Testis (tissue), 3 donors: ENCODE measurements around the gene PDRG1. TPM values are rescaled to one million over a fixed set of nuclear protein-coding genes. Genes with fewer than 3 reads are reported as not detected.
A peak's percentile ranks its signal among the peaks of the same experiment; 100 is the strongest.

Source experiments
- DNase-seq: peaks from one replicate; pipeline ENCODE4 v3.0.0-alpha.2; 2019
- H3K27ac ChIP-seq, 2 donors: fragments of 200-600 bp; sonication (generic); one replicate each; pipeline ENCODE4 v1.5.1; 2019
- H3K27me3 ChIP-seq: fragments of 200-600 bp; sonication (generic); one replicate; pipeline ENCODE4 v1.5.1; 2019
- H3K36me3 ChIP-seq: fragments of 200-600 bp; sonication (generic); one replicate; pipeline ENCODE4 v1.5.1; 2017; ENCODE audit warnings: low read depth; ENCODE audit errors: missing control alignments
- H3K4me1 ChIP-seq: fragments of 200-600 bp; sonication (generic); one replicate; pipeline ENCODE4 v1.5.1; 2019
- H3K4me3 ChIP-seq, 2 donors: fragments of 200-600 bp; sonication (generic); one replicate each; pipeline ENCODE4 v1.5.1; 2017 to 2019
- H3K9me3 ChIP-seq: fragments of 200-600 bp; sonication (generic); one replicate; pipeline ENCODE4 v1.5.1; 2017
- POLR2A ChIP-seq: fragments of 450-650 bp; IDR thresholded peaks from one replicate; pipeline ENCODE4 v1.6.1; 2017; ENCODE audit warnings: antibody characterized with exemption, mild to moderate bottlenecking, moderate library complexity
- WGBS, 2 donors: methylation state at CpG; one replicate each; pipeline ENCODE4 v1.1.5; 2018; 5-methylcytosine and 5-hydroxymethylcytosine counted together
- intact Hi-C: fragments of 100-400 bp; cut with DNase I; formaldehyde crosslinking; loops from one replicate; pipeline ENCODE4 v1.15.1; 2023; ENCODE audit warnings: low total_unique reads
- polyA plus RNA-seq: library from polyadenylated mRNA; stranded (reverse); fragments of 350-450 nt; fragmentation: Illumina TruSeq; extraction: RNeasy Lipid Tissue Mini Kit (QIAGEN cat#74804); gene quantifications from one replicate; pipeline ENCODE4 v1.2.3, GENCODE V29; 2014; ENCODE audit warnings: low read depth, low replicate concordance; ENCODE audit not compliant: insufficient read depth
- total RNA-seq, 2 donors: library from RNA; depleted of rRNA; stranded (reverse); fragments of >200 nt; gene quantifications; one replicate each; pipeline ENCODE4 v1.2.3, GENCODE V29; 2016
- TF ChIP-seq, protein P1 (sequence below), 3 experiments: fragments of 450-650 bp in 2 of 3; fragments of 200-600 bp in 1 of 3; sonication (generic) in 1 of 3; IDR thresholded peaks; one replicate each; pipeline ENCODE4 v1.5.1; 2016 to 2019; ENCODE audit warnings: antibody characterized with exemption in 3 of 3, mild to moderate bottlenecking in 2 of 3, moderate library complexity in 1 of 3

The PDRG1 gene
- total and polyA plus RNA-seq, 3 donors from 2014 or later, result 27.0 to 70.1 (median 37.5) TPM

DNA sequence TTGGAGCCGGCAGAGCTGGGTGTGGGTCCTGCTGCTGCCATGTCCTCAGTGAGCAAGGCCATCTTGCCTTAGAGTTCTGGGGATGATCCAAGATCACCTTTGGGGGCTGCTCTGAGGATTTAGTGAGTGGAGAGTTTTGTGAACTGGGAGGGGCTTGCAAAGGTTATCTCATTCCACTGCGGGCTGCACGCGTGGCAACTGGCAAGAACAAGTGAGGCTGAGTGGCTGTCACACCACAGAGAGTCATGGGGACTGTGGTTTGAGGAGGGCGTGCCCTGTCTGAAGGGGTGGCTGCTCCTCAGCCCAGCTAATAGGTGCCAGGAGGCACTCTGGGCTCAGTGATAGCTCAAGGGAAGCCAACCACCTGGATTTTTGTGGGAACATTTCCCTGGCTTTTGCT lies 43.8 kb downstream of the PDRG1 start:
- no peak for TF ChIP-seq POLR2A
- TF ChIP-seq, protein P1, sequence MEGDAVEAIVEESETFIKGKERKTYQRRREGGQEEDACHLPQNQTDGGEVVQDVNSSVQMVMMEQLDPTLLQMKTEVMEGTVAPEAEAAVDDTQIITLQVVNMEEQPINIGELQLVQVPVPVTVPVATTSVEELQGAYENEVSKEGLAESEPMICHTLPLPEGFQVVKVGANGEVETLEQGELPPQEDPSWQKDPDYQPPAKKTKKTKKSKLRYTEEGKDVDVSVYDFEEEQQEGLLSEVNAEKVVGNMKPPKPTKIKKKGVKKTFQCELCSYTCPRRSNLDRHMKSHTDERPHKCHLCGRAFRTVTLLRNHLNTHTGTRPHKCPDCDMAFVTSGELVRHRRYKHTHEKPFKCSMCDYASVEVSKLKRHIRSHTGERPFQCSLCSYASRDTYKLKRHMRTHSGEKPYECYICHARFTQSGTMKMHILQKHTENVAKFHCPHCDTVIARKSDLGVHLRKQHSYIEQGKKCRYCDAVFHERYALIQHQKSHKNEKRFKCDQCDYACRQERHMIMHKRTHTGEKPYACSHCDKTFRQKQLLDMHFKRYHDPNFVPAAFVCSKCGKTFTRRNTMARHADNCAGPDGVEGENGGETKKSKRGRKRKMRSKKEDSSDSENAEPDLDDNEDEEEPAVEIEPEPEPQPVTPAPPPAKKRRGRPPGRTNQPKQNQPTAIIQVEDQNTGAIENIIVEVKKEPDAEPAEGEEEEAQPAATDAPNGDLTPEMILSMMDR (IDR thresholded peaks at IDR 0.05), result no peak
- Histone ChIP-seq H3K9me3 (no peaks in the 10 kb centered on the region), H3K4me1 (no peaks in the 10 kb centered on the region), H3K27me3 (no peaks in the 10 kb centered on the region), H3K27ac (no peak overlapping the region), H3K4me3 (no peak overlapping the region), H3K36me3 (no peaks in the 10 kb centered on the region)
- WGBS, 2 donors, result 82 to 98% methylated on average over 5 of the region's 5 CpGs
- DNase-seq, result peak; percentile 9
- intact Hi-C loops, result no loop called here

DNA sequence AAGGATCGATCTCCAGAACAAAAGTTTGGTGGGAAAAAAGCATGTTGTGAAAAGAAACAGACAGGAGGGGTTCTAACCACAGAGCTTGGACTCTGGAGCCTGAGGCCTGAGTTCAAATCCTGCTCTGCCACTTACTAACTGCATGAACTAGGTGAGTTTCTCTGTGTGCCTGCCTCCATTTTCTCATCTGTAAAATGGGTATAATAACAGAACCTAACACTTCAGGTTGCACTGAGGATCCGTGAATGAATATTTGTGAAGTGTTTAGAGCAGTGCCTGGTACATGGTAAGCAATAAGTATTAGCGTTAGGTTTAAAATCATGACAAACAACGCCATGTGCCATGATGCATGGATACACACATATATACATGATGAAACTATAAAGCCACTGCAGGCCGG lies 44.8 kb downstream of the PDRG1 start:
- H3K36me3 ChIP-seq, result no peaks in the 10 kb centered on the region
- whole genome bisulfite sequencing, 2 donors, result 96 to 97% methylated on average over 5 of the region's 5 CpGs
- intact Hi-C loops, result no loop called here

DNA sequence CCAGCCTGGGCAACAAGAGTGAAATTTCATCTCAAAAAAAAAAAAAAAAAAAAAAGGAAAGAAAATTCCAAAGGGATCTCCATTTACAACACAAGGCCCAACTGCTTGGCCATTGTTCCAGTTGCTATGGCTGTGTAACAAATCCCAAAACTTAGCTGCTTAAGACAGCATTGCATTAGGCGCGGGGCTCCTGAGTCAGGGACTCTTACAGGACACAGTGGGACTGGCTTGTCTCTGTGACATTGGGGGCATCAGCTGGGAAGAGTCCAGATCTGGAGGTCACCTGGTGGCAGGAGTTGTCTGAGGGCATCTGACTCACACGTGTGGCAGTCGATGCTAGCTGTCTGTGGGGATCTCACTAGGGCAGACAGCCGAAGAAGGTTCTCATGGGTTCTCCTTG lies 45.8 kb downstream of the PDRG1 start:
- no peaks in the 10 kb centered on the region for H3K4me1 ChIP-seq
- H3K36me3 ChIP-seq, result no peaks in the 10 kb centered on the region
- H3K4me3 ChIP-seq, result no peak overlapping the region
- no peak for DNase-seq
- H3K27me3 ChIP-seq, result no peaks in the 10 kb centered on the region
- TF ChIP-seq, protein P1 (IDR thresholded peaks at IDR 0.05), result no peak
- no peak for TF ChIP-seq POLR2A
- 75 to 80% methylated on average over 4 to 5 of the region's 5 CpGs for WGBS, 2 donors
- intact Hi-C loops, result no loop called here
- no peaks in the 10 kb centered on the region for H3K9me3 ChIP-seq
- H3K27ac ChIP-seq, result no peak overlapping the region

More for the DNA sequence above, 44.8 kb downstream of the PDRG1 start:
- TF ChIP-seq POLR2A, result no peak
- TF ChIP-seq, protein P1 (IDR thresholded peaks at IDR 0.05), result no peak
- no peaks in the 10 kb centered on the region for H3K9me3 ChIP-seq
- DNase-seq, result peak; percentile 4
- no peaks in the 10 kb centered on the region for H3K27me3 ChIP-seq
- H3K27ac ChIP-seq, result no peak overlapping the region
- no peaks in the 10 kb centered on the region for H3K4me1 ChIP-seq
- H3K4me3 ChIP-seq, result no peak overlapping the region

DNA sequence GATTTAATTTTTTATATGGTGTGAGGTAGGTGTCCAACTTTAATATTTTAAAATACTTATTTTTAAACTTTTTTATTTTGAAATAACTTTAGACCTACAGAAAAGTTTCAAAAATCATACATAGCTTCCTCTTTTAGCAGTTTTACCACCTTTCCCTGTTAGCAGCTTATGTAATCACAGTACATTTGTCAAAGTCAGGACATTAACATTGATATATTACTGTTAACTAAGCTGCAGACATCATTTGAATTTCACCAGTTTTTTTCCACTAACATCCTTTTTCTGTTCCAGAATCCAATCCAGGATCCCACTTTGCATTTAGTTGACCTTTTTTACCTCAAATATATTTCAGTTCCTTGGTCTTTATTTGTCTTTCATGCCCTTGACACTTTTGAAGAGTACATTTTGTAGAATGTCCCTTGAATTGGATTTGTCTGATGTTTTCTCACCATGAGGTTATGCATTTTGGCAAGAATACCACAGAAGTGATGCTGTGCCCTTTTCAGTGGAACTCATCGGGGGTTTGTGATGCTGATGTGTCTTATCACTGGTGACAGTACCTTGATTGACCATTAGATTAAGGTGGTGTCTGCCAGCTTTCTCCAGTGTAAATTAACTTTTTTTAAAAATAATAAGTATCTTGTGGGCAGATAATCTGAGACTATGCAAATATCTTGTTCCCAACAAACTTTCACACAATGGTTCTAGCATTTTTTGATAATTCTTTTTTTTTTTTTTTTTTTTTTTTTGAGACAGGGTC lies 48.0 kb downstream of the PDRG1 start:
- no peak overlapping the region for H3K27ac ChIP-seq
- H3K27me3 ChIP-seq, result no peaks in the 10 kb centered on the region
- 67 to 78% methylated on average over 1 of the region's 1 CpG for WGBS, 2 donors
- no peaks in the 10 kb centered on the region for H3K9me3 ChIP-seq
- no peak for DNase-seq
- H3K4me3 ChIP-seq, result no peak overlapping the region
- no peaks in the 10 kb centered on the region for H3K36me3 ChIP-seq
- H3K4me1 ChIP-seq, result no peaks in the 10 kb centered on the region
- intact Hi-C loops, result no loop called here
- TF ChIP-seq, protein P1 (IDR thresholded peaks at IDR 0.05), result no peak
- no peak for TF ChIP-seq POLR2A

DNA sequence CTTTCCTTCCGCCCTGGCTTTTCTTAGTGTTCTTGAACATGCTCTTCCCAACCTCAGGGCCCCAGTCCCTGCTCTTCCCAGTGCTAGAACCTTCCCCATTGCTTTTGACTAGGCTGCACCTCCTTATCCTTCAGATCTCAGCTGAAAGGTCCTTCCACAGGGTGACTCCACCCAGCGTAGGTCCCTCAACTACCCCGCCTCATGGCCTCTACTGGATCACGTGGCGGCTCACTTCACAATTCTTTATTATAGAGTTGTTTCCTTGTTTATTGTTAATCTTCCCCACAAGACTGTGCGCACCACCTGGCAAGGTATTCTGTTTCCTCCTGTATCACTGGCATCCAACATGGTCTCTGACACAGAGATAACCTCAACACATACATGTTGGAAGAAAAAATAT lies 50.2 kb downstream of the PDRG1 start:
- no peak for DNase-seq
- TF ChIP-seq POLR2A, result no peak
- TF ChIP-seq, protein P1 (IDR thresholded peaks at IDR 0.05), result no peak
- no peaks in the 10 kb centered on the region for H3K36me3 ChIP-seq
- no peak overlapping the region for H3K27ac ChIP-seq
- intact Hi-C loops, result no loop called here
- no peak overlapping the region for H3K4me3 ChIP-seq
- H3K4me1 ChIP-seq, result no peaks in the 10 kb centered on the region
- H3K27me3 ChIP-seq, result no peaks in the 10 kb centered on the region
- no peaks in the 10 kb centered on the region for H3K9me3 ChIP-seq
- 93 to 95% methylated on average over 6 of the region's 6 CpGs for WGBS, 2 donors
